ACC112 (cell line): Measurements from ENCODE around the gene INAFM1.
"Not testable (repeated sequence)": the region's sequence is repeated elsewhere in the genome, so short reads cannot be mapped to it uniquely, and the experiment has no call there.

ENCODE experiments used
- H2AFZ ChIP-seq: fragments of 200-600 bp; sonication (generic); one replicate; pipeline ENCODE4 v1.6.0; 2017; ENCODE audit warnings: antibody characterized with exemption, low read length; ENCODE audit not compliant: unreplicated experiment
- H3K27ac ChIP-seq: fragments of 200-600 bp; sonication (generic); 2 replicates; pipeline ENCODE4 v1.5.1; 2014; ENCODE audit warnings: low read depth, mild to moderate bottlenecking, antibody characterized with exemption, low read length, moderate library complexity
- H3K27me3 ChIP-seq: fragments of 200-600 bp; sonication (generic); 2 replicates; pipeline ENCODE4 v1.6.1; 2014; ENCODE audit warnings: mild to moderate bottlenecking, antibody characterized with exemption, low read length, moderate library complexity, mixed read lengths; ENCODE audit not compliant: insufficient read depth
- H3K36me3 ChIP-seq: fragments of 200-600 bp; sonication (generic); 2 replicates; pipeline ENCODE4 v1.6.1; 2016; ENCODE audit warnings: mild to moderate bottlenecking, antibody characterized with exemption, low read length, moderate library complexity, mixed read lengths; ENCODE audit not compliant: insufficient read depth
- H3K4me1 ChIP-seq: fragments of 200-600 bp; sonication (generic); one replicate; pipeline ENCODE4 v1.6.1; 2016; ENCODE audit warnings: low read length, mixed read lengths; ENCODE audit not compliant: insufficient read depth, unreplicated experiment, control insufficient read depth
- H3K4me3 ChIP-seq: fragments of 200-600 bp; sonication (generic); 2 replicates; pipeline ENCODE4 v1.5.1; 2014; ENCODE audit warnings: mild to moderate bottlenecking, low read depth, low read length
- H3K79me2 ChIP-seq: fragments of 200-600 bp; sonication (generic); one replicate; pipeline ENCODE4 v1.6.0; 2016; ENCODE audit warnings: low read length; ENCODE audit not compliant: control insufficient read depth, unreplicated experiment, insufficient read depth

INAFM1 gene

GRCh38 chr19:47271949-47272348 is 2.7 kb upstream of the INAFM1 start:
- Histone ChIP-seq H3K4me1 (peaks cover 15% of the 10 kb centered on the region), H3K27me3 (no peaks in the 10 kb centered on the region), H3K27ac (no peak overlapping the region), H3K4me3 (no peak overlapping the region), H3K36me3 (no peaks in the 10 kb centered on the region), H2AFZ (no peak overlapping the region), H3K79me2 (no peaks in the 10 kb centered on the region)

DNA sequence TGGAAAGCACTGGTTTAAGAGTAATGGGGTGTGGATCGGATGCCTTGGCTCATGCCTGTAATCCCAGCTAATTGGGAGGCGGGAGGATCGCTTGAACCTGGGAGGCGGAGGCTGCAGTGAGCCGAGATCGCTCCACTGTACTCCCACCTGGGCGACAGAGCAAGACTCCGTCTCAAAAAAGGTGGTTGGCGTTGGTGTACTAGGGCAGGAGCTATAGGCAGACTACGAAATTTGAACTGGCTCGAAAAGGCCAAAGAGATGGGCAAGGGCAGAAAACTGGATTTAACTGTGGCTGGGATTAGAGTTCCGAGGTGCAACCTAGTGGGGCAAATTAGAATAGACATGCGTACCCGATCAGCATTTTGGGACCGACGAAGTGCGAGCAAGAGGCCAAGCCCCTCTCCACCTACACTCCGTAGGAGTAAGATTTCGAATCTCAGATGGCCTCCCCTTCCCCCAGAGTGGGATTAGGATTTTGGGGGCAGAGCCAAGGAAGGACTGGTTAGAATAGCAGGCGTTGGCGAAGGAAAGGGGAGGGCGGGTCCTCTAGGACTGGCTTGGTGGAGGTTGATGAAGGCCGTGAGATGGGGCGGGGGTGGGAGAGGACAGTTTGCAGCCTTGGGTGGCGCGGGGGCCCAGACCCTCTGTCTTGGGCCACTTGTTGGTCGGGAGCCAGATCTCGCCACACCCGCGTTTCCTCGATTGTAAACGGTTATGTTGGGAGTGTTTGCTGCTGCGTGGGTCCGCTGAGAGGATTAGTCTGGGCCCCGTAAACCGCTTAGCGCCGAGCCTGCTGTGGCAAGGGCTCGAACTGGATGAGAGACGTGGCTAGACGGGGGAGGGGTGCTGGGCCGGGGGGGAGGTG is 2.0 kb upstream of the INAFM1 start:
- Histone ChIP-seq H3K27ac (peak overlapping the region; percentile 95), H2AFZ (no peak overlapping the region), H3K27me3 (no peaks in the 10 kb centered on the region), H3K4me1 (peaks cover 18% of the 10 kb centered on the region), H3K79me2 (no peaks in the 10 kb centered on the region), H3K4me3 (peak overlapping the region; percentile 83), H3K36me3 (no peaks in the 10 kb centered on the region)

DNA sequence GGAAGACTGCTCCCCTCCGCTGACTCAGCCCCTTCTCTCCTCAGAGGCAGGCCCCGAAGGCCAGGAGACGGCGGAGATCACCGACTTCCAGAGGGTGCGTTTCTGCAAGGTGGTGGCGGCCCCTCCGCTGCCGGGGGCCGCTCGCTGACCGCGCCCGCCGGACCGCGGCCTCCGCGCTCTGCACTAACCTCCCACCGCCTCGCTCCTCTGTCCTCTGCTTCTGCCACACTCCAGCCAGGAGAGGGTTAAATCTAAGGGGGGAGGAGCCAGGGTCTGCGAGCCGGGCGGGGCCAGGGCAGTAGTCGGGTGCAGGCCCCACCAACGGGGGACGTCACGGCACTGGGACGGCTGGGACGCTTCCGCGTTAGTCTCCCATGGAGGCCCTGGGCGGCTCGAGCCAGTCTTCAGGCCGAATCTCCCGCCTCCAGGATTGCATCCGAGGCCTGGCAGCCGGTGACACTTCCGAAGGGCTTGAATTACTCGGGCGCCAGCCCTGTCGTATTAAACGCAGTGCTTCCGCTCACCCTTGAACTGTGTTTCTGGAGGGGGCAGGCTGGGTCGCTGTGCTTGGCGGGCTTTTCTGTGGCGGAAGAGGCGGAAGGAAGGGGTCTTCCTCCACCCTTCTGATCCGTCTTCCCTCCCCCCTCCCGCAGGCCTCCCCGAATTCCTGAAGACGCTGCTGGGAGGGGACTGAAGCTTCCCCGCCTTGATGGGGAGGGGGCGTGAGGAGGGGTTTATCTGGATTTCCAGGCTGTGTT is 1.2 kb upstream of the INAFM1 start:
- no peaks in the 10 kb centered on the region for H3K36me3 ChIP-seq
- H3K4me3 ChIP-seq = peak overlapping the region; percentile 83
- H3K4me1 ChIP-seq = peaks cover 20% of the 10 kb centered on the region
- H3K79me2 ChIP-seq = no peaks in the 10 kb centered on the region
- peak overlapping the region; percentile 95 for H3K27ac ChIP-seq
- no peaks in the 10 kb centered on the region for H3K27me3 ChIP-seq
- H2AFZ ChIP-seq = no peak overlapping the region

DNA sequence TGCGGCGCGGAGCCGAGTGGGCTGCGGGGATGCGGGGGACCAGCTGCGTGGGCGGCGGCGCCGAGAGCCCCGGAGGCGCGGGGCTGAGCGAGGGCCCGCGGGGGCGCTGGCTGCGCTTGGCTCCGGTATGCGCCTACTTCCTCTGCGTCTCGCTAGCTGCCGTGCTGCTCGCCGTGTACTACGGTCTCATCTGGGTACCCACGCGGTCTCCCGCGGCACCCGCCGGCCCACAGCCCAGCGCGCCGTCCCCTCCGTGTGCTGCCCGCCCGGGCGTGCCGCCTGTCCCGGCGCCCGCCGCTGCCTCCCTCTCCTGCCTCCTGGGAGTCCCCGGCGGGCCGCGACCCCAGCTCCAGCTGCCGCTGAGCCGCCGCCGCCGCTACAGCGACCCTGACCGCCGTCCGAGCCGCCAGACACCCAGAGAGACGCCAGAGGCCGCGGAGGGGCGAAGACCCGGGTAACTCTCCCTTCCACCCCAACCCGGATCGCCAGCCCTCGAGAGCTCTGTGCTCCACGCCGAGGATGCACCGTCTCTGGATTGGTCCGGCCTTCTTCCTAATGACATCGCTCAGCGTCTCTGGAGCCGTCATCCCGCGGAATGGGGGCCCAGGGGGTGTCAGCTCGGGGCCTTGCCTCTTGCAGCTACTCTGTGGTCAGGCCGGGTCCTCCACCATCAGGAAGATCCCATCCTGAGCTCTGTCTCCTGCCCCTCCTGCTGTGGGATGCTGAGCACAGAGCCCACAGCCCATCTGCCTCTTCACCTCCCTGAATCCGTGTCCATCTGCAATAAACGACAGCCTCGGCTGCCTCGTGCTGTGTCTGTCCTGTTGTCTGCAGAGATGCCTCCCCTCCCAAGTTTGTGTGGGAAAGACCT is 441 bp downstream of the INAFM1 start:
- Histone ChIP-seq H3K4me1 (peaks cover 20% of the 10 kb centered on the region), H3K36me3 (no peaks in the 10 kb centered on the region), H3K27me3 (no peaks in the 10 kb centered on the region), H3K27ac (peak overlapping the region; percentile 51), H3K4me3 (peak overlapping the region; percentile 74), H2AFZ (no peak overlapping the region), H3K79me2 (no peaks in the 10 kb centered on the region)

DNA sequence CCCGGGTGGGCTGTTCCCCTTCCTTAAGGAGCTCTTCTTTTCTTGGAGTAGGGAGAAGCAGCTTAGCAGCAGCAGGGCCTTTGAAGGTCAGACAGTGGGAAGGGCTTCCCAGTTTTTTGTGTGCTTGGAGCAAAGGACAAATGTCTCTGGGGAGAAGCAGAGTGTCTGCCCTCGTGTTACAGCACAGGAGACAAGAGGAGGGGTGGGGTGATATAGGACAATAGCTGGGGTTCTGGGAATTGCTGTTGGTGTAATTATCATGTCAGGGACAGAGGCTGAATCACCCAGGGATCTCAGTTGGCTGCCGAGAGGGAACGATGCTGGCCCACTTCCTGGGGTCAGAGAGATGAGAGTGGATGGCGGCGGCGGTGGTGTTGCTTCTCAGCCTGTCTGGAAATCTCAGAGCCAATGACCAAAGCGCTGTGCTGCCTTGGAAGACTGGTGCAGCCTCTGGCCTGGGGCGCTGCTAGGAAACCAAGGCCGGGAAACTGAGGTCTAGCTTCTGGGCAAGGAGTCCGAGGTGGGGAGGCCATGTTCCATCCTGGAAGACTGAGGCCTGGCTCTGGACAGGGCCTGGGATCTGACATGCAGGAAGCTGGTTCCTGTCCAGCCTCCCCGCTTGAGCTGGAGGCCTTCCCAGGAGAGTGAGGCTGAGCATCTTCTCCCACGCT is 1.2 kb downstream of the INAFM1 start:
- H3K36me3 ChIP-seq = no peaks in the 10 kb centered on the region
- peak overlapping the region; percentile 74 for H3K4me3 ChIP-seq
- no peaks in the 10 kb centered on the region for H3K27me3 ChIP-seq
- H3K27ac ChIP-seq = peak overlapping the region; percentile 51
- H2AFZ ChIP-seq = no peak overlapping the region
- peaks cover 20% of the 10 kb centered on the region for H3K4me1 ChIP-seq
- no peaks in the 10 kb centered on the region for H3K79me2 ChIP-seq

DNA sequence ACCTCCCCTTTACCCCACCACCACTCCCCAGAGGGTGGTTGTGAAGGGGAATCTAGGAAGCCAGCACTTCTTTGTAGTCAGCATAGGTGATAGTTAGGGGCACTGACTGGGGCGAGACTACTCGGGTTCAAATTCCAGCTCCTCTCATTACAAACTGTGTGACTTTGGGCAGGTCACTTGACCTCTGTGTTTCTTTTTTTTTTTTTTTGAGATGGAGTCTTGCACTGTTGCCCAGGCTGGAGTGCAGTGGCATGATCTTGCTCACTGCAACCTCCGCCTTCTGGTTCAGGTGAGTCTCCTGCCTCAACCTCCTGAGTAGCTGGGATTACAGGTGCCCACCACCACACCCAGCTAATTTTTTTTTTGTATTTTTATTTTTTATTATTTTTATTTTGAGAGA is 1.8 kb downstream of the INAFM1 start:
- H3K4me1 ChIP-seq = peaks cover 20% of the 10 kb centered on the region
- not testable (repeated sequence) for H2AFZ ChIP-seq, H3K27me3 ChIP-seq, H3K79me2 ChIP-seq, H3K4me3 ChIP-seq, H3K36me3 ChIP-seq
- H3K27ac ChIP-seq = peak overlapping the region; percentile 51; the same call in 1 of the 2 replicates

GRCh38 chr19:47280183-47280797 is 5.6 kb downstream of the INAFM1 start:
- Histone ChIP-seq H3K4me1 (peaks cover 17% of the 10 kb centered on the region), H3K79me2 (no peaks in the 10 kb centered on the region), H3K27me3 (no peaks in the 10 kb centered on the region), H3K4me3 (no peak overlapping the region), H3K36me3 (no peaks in the 10 kb centered on the region), H2AFZ (no peak overlapping the region), H3K27ac (no peak overlapping the region)

- Histone ChIP-seq H3K4me1 (no peaks in the 10 kb centered on the region), H3K36me3 (no peaks in the 10 kb centered on the region), H2AFZ (no peak overlapping the region), H3K79me2 (no peaks in the 10 kb centered on the region), H3K27me3 (no peaks in the 10 kb centered on the region), H3K27ac (no peak overlapping the region), H3K4me3 (no peak overlapping the region)
Measured at GRCh38 chr19:47283405-47284059, 8.8 kb downstream of the INAFM1 start.

DNA sequence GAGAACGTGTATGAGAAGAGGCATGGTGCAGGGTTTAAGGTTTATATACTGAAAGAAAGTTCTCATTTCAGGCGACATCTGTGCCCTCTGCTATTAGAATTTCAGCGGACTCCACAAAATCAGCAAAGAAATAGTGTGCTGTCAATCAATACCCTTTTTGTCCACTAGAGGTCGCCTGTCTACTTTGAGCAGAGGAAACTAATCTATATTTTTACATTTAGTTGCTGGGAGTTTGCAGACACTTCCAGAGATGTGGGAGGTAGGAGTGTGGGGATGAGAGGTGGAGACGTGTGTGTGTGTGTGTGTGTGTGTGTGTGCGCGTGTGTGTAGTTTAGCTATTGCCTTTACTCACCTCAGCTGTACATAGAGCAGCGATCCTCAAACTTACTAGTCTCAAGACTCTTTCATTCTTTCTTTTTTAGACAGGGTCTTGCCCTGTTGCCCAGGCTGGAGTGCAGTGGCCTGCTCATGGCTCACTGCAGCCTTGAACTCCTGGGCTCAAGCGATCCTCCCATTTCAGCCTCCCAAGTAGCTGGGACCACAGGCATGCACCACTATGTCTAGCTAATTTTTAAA is 9.7 kb downstream of the INAFM1 start:
- Histone ChIP-seq H3K27ac (no peak overlapping the region), H2AFZ (no peak overlapping the region), H3K27me3 (no peaks in the 10 kb centered on the region), H3K4me1 (peaks cover 6% of the 10 kb centered on the region), H3K36me3 (no peaks in the 10 kb centered on the region), H3K4me3 (no peak overlapping the region), H3K79me2 (no peaks in the 10 kb centered on the region)
